GM19193 (cell line): Measurements from ENCODE around the gene GPX5.
A peak's percentile ranks its signal among the peaks of the same experiment; 100 is the strongest.

Experiments
- POLR2A ChIP-seq: IDR thresholded peaks from 4 replicates; pipeline ENCODE4 v1.6.1; 2011; ENCODE audit not compliant: insufficient read depth, insufficient read length; ENCODE audit errors: extremely low read depth

The GPX5 gene

GRCh38 chr6:28525496-28526039 lies at the start of gene GPX5:
Gene GPX5 (plus strand): TSS chr6:28525881. CDS start chr6:28526014, 133 bp downstream.
- TF ChIP-seq POLR2A = no peak

GRCh38 chr6:28478518-28478917 lies 47.2 kb upstream of the GPX5 start:
- no peak for TF ChIP-seq POLR2A

- TF ChIP-seq POLR2A = no peak
These were observed 45.3 kb upstream of the GPX5 start for GRCh38 chr6:28480253-28480932.

- no peak for TF ChIP-seq POLR2A
These were observed 40.2 kb upstream of the GPX5 start for GRCh38 chr6:28485482-28485881.

GRCh38 chr6:28486533-28486932 lies 39.1 kb upstream of the GPX5 start:
- no peak for TF ChIP-seq POLR2A

GRCh38 chr6:28486988-28487742 lies 38.5 kb upstream of the GPX5 start:
- no peak for TF ChIP-seq POLR2A

GRCh38 chr6:28488916-28489365 lies 36.7 kb upstream of the GPX5 start:
- no peak for TF ChIP-seq POLR2A

- peak; percentile 1 for TF ChIP-seq POLR2A
These were observed 36.1 kb upstream of the GPX5 start for GRCh38 chr6:28489366-28490204.

GRCh38 chr6:28490205-28490890 lies 35.3 kb upstream of the GPX5 start:
- no peak for TF ChIP-seq POLR2A

GRCh38 chr6:28491984-28492317 lies 33.7 kb upstream of the GPX5 start:
- no peak for TF ChIP-seq POLR2A

- TF ChIP-seq POLR2A = no peak
These were observed 29.4 kb upstream of the GPX5 start for GRCh38 chr6:28496099-28496779.

- no peak for TF ChIP-seq POLR2A
These were observed 28.4 kb upstream of the GPX5 start for GRCh38 chr6:28497306-28497705.

- no peak for TF ChIP-seq POLR2A
These were observed 27.8 kb upstream of the GPX5 start for GRCh38 chr6:28497893-28498292.

- no peak for TF ChIP-seq POLR2A
These were observed 24.4 kb upstream of the GPX5 start for GRCh38 chr6:28501259-28501658.
